K562 (cell line): ENCODE data around the gene SLC9C2. TPM values are rescaled to one million over a fixed set of nuclear protein-coding genes. Genes with fewer than 3 reads are reported as not detected.

Experiments used
- ARNT ChIP-seq, 2 experiments: fragments of 450-650 bp; IDR thresholded peaks; 2 replicates each; pipeline ENCODE4 v1.6.1; 2016; ENCODE audit warnings: mild to moderate bottlenecking in 1 of 2
- FOSL1 ChIP-seq: fragments of 200-800 bp; sonication (Bioruptor generic); conservative IDR thresholded peaks from 2 replicates; pipeline ENCODE4 v1.6.1; 2016; ENCODE audit warnings: missing genetic modification characterization, missing compliant biosample characterization
- GABPB2 ChIP-seq: fragments of 250-450 bp; sonication (Bioruptor Pico); conservative IDR thresholded peaks from 2 replicates; pipeline ENCODE4 v1.5.1; 2021; ENCODE audit warnings: mild to moderate bottlenecking
- HDAC3 ChIP-seq: fragments of 450-650 bp; IDR thresholded peaks from 2 replicates; pipeline ENCODE4 v1.6.1; 2018; ENCODE audit warnings: borderline replicate concordance, mild to moderate bottlenecking, moderate library complexity; ENCODE audit not compliant: partially characterized antibody
- KHSRP ChIP-seq: fragments of 450-650 bp; IDR thresholded peaks from 2 replicates; pipeline ENCODE4 v1.6.1; 2017
- NR4A1 ChIP-seq, 2 experiments: fragments of 250-450 bp in 1 of 2; fragments of 450-650 bp in 1 of 2; sonication (Bioruptor Pico) in 1 of 2; IDR thresholded peaks; 2 replicates each; pipeline versions ENCODE4 v1.4.0 to v1.6.1; 2016 to 2020; ENCODE audit warnings: mild to moderate bottlenecking in 2 of 2, missing compliant biosample characterization in 1 of 2, missing genetic modification characterization in 1 of 2, moderate library complexity in 1 of 2
- POLR2B ChIP-seq: fragments of 450-650 bp; IDR thresholded peaks from 2 replicates; pipeline ENCODE4 v1.6.1; 2018; ENCODE audit warnings: low read depth; ENCODE audit not compliant: partially characterized antibody
- PRMT5 ChIP-seq: sonication (generic); formaldehyde crosslinking; IDR thresholded peaks from 2 replicates; pipeline ENCODE4 v1.5.0; 2020; ENCODE audit warnings: missing genetic modification reagents
- ZC3H11A ChIP-seq: IDR thresholded peaks from 2 replicates; pipeline ENCODE4 v1.6.1; 2012; ENCODE audit warnings: low read depth, low read length, improper control_type of control experiment
- ZNF212 ChIP-seq: fragments of 450-650 bp; formaldehyde crosslinking; IDR thresholded peaks from 2 replicates; pipeline ENCODE4 v1.4.0; 2020; ENCODE audit warnings: mild to moderate bottlenecking
- ZZZ3 ChIP-seq: fragments of 450-650 bp; IDR thresholded peaks from 2 replicates; pipeline ENCODE4 v1.6.1; 2016; ENCODE audit warnings: antibody characterized with exemption, mild to moderate bottlenecking, moderate library complexity
- polyA plus RNA-seq, 8 experiments: library from polyadenylated mRNA; depleted of rRNA in 4 of 8; stranded (reverse) in 5 of 8; unstranded in 3 of 8; fragments of >200 nt; fragmentation: Nextera tagmentation in 2 of 8; fragmentation: Illumina TruSeq in 1 of 8; extraction: Ambion mirVana in 2 of 8; extraction: Trizol in 1 of 8; gene quantifications; 2 replicates each; pipeline versions ENCODE4 v1.2.1 to v1.2.3, GENCODE V29; 2011 to 2014; ENCODE audit warnings: inconsistent platforms in 1 of 8, missing spikeins in 1 of 8
- total RNA-seq, 7 experiments: library from RNA; depleted of rRNA in 6 of 7; stranded (reverse); fragments of >200 nt in 6 of 7; fragmentation: Illumina TruSeq in 2 of 7; extraction: Trizol in 2 of 7; gene quantifications; 2 replicates each; pipeline versions ENCODE4 v1.2.1 to v1.2.3, GENCODE V29; 2011 to 2021; ENCODE audit warnings: low replicate concordance in 1 of 7
- TF ChIP-seq, protein P1 (sequence below), 2 experiments: fragments of 450-650 bp; IDR thresholded peaks; 2 replicates each; pipeline ENCODE4 v1.6.1; 2016; ENCODE audit warnings: mild to moderate bottlenecking in 2 of 2, borderline replicate concordance in 1 of 2, low read depth in 1 of 2, moderate library complexity in 1 of 2

Gene SLC9C2
- total and polyA plus RNA-seq, 9 of the 15 experiments (the other 6 are each of a cell fraction or from before 2014, with no cell fraction given), result 0.11 to 0.22 (median 0.15) TPM; not detected in 5

DNA sequence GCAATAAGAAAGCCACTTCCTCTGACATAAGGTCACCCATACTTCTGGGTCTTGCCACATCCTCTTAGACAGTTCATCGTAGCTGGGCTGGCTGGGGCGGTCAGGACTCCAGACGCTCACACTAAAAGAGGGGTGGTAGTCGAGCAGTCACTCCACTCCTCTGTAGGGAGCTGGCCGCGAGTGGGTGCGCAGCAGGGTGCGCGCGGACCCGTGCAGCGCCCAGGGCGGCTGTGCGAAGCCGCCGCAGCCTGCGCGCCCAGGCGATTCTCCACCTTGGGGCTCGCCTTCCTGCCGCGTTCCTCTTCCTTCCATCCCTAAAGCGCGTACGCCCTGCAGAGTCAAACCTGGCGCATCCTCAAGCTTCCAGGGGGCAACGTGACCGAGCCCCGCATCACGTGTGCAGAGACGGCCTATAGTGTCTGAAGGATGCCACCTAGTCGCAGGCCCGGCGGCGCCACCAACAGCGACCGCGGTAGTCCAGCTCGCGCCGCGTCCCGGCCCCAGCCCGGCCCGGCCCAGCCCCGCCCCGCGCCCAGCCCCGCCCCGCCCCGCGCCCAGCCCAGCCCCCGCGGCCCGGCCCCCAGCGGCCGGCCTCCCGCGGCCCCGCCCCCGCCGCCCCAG, 126.1 kb downstream of the SLC9C2 start (continued):
- TF ChIP-seq ZZZ3 (no peak), PRMT5 (CRISPR knock-in tag) (no peak), ARNT (IDR thresholded peaks at IDR 0.05) (no peak), FOSL1 (tag) (no peak), POLR2B (no peak), ZNF212 (no peak), NR4A1 (CRISPR knock-in tag; IDR thresholded peaks at IDR 0.05) (peak; percentile 79; the same call in 1 of the 2 replicates), NR4A1 (tag; IDR thresholded peaks at IDR 0.05) (peak; percentile 49; the same call in 1 of the 2 replicates), HDAC3 (no peak), ZC3H11A (no peak), KHSRP (no peak), GABPB2 (CRISPR knock-in tag) (no peak; the same call in 1 of the 2 replicates)
- TF ChIP-seq, protein P1, sequence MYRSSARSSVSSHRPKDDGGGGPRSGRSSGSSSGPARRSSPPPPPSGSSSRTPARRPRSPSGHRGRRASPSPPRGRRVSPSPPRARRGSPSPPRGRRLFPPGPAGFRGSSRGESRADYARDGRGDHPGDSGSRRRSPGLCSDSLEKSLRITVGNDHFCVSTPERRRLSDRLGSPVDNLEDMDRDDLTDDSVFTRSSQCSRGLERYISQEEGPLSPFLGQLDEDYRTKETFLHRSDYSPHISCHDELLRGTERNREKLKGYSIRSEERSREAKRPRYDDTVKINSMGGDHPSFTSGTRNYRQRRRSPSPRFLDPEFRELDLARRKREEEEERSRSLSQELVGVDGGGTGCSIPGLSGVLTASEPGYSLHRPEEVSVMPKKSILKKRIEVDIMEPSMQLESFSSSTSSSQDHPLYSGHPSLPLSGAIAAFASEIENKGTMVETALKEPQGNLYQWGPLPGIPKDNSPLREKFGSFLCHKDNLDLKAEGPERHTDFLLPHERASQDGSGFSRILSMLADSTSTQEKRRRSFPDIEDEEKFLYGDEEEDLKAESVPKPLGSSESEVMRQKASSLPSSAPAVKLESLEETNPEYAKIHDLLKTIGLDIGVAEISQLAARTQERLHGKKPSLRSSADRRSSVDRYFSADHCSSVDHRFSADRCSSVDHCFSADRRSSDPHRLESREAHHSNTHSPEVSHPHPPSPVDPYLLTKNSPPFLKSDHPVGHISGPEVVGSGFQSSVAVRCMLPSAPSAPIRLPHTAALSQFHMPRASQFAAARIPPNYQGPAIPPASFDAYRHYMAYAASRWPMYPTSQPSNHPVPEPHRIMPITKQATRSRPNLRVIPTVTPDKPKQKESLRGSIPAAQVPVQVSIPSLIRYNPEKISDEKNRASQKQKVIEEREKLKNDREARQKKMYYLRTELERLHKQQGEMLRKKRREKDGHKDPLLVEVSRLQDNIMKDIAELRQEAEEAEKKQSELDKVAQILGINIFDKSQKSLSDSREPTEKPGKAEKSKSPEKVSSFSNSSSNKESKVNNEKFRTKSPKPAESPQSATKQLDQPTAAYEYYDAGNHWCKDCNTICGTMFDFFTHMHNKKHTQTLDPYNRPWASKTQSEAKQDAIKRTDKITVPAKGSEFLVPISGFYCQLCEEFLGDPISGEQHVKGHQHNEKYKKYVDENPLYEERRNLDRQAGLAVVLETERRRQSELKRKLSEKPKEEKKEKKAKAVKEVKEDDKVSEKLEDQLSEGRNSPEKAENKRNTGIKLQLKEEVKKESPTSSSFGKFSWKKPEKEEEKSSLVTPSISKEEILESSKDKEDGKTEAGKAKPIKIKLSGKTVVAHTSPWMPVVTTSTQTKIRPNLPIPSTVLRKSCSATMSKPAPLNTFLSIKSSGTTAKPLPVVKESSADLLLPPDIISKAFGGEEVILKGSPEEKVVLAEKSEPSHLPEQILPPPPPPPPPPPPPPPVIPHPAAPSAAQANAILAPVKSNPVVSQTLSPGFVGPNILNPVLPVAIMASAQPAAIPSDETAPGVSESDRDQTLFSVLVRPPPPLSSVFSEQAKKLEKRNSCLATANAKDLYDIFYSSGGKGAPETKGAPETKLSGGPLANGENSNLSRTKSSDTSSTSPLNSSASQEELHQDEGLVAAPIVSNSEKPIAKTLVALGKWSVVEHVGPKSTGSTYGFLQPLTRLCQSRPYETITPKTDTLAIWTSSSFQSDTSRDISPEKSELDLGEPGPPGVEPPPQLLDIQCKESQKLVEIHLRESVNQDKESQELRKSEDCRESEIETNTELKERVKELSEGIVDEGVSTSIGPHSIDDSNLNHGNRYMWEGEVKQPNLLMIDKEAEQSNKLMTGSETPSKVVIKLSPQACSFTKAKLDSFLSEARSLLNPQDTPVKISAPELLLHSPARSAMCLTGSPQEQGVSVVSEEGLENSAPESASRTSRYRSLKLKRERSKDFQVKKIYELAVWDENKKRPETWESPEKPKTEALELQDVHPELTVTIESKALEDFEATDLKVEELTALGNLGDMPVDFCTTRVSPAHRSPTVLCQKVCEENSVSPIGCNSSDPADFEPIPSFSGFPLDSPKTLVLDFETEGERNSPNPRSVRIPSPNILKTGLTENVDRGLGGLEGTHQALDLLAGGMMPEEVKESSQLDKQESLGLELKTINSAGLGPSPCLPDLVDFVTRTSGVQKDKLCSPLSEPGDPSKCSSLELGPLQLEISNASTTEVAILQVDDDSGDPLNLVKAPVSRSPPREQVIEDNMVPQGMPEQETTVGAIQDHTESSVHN (IDR thresholded peaks at IDR 0.05; ENCODE audit: borderline replicate concordance in 1 of 2, low read depth in 1 of 2), result no peak
